Upper lobe of right lung (tissue), 1 donor: Measurements from ENCODE around the gene MARK1. TPM values are rescaled to one million over a fixed set of nuclear protein-coding genes. Genes with fewer than 3 reads are reported as not detected.

Source experiments
- ATAC-seq: fragments of 200-7000 bp; cut with Tn5 transposase; one replicate; pipeline ENCODE4 v1.9.1; 2020; ENCODE audit warnings: mild to moderate bottlenecking, moderate library complexity
- DNase-seq: peaks from one replicate; pipeline ENCODE4 v3.0.0-alpha.2; 2020
- H3K27ac ChIP-seq: fragments of 200-600 bp; one replicate; pipeline ENCODE4 v1.8.0; 2022
- H3K27me3 ChIP-seq: fragments of 200-600 bp; one replicate; pipeline ENCODE4 v1.8.0; 2022; ENCODE audit warnings: mild to moderate bottlenecking
- H3K36me3 ChIP-seq: fragments of 200-600 bp; one replicate; pipeline ENCODE4 v1.8.0; 2022
- H3K4me1 ChIP-seq: fragments of 200-600 bp; one replicate; pipeline ENCODE4 v1.8.0; 2022
- H3K4me3 ChIP-seq: fragments of 200-600 bp; one replicate; pipeline ENCODE4 v1.8.0; 2022; ENCODE audit warnings: mild to moderate bottlenecking
- H3K9me3 ChIP-seq: fragments of 200-600 bp; one replicate; pipeline ENCODE4 v1.8.0; 2022
- CTCF ChIP-seq: fragments of 200-600 bp; IDR thresholded peaks from one replicate; pipeline ENCODE4 v1.8.0; 2022; ENCODE audit warnings: antibody characterized with exemption
- intact Hi-C: fragments of 100-400 bp; cut with DNase I; formaldehyde crosslinking; loops from one replicate; pipeline ENCODE4 v1.11.0; 2022
- total RNA-seq: library from RNA; stranded (reverse); fragmentation: NEBNext Ultra II Directional; extraction: Animal tissue kit (Norgen Biotek cat#: 25700); gene quantifications from one replicate; pipeline ENCODE4 v1.2.1, GENCODE V29; 2021
- donor health status: DM: no; HTN: yes; CAD: no; lungs with severe emphysema.

The MARK1 gene
- total RNA-seq, 1 donor from 2014 or later, result 2.3 TPM

DNA sequence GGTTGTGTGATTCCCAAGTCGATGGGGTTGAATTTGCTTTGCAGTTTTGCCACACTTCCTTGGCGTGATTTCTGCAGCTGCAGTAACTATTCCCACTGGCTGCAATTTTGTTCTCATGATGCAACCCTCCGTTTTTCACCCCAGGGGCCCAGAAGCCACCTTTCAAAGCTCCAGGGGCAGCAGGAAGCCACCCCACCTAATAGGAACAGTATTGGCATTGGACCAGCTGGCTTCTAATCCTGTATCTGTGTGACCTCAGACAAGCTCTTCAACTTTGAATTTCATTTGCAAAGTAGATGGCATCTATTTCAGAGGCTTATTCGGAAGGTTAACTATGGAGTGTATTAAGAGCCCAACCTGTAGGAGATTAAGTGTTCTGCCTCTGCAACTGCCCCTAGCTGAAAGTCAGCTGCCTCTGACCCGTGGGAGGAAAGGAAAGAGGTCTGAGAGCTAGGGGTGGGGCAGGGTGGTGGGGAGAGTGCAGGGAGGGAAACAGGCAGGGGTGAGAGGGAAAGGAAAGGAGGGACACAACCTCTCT, 174.9 kb downstream of the MARK1 start:
- Histone ChIP-seq H3K4me1 (no peaks in the 10 kb centered on the region), H3K27ac (no peak overlapping the region), H3K9me3 (no peaks in the 10 kb centered on the region), H3K36me3 (no peaks in the 10 kb centered on the region), H3K4me3 (no peak overlapping the region), H3K27me3 (no peaks in the 10 kb centered on the region)
- no peak for TF ChIP-seq CTCF
- DNase-seq (no peak), ATAC-seq (no peak)
- intact Hi-C loops, result no loop called here

GRCh38 chr1:220703305-220703704, 175.4 kb downstream of the MARK1 start:
- ATAC-seq (no peak), DNase-seq (no peak)
- no peak overlapping the region for H3K4me3 ChIP-seq
- no peak overlapping the region for H3K27ac ChIP-seq
- intact Hi-C loops, result no loop called here
- H3K9me3 ChIP-seq, result no peaks in the 10 kb centered on the region
- no peaks in the 10 kb centered on the region for H3K27me3 ChIP-seq
- no peaks in the 10 kb centered on the region for H3K4me1 ChIP-seq
- H3K36me3 ChIP-seq, result no peaks in the 10 kb centered on the region
- TF ChIP-seq CTCF, result no peak

DNA sequence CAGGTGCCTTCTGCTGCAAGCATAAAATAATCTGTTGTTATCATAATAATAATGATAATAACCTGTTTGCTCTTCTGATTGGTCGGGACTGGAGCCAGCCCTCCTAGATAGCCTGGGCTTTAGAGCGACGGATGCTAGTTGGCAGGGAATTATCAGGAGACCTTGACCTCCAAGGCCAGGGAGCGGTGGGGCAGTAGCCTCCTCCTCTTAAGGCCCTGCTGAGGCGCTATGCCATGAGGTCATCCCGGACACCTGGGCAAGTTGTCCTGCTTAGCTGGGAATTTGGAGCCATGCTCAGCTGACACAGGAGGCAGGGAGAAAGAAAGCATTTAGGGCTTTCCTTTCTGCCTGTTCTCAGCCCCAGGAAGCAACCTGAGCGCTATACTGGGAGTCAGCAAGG, 177.8 kb downstream of the MARK1 start:
- Histone ChIP-seq H3K27me3 (no peaks in the 10 kb centered on the region), H3K36me3 (no peaks in the 10 kb centered on the region), H3K9me3 (no peaks in the 10 kb centered on the region), H3K27ac (no peak overlapping the region), H3K4me3 (no peak overlapping the region), H3K4me1 (no peaks in the 10 kb centered on the region)
- intact Hi-C loops, result no loop called here
- ATAC-seq (no peak), DNase-seq (no peak)
- TF ChIP-seq CTCF, result no peak

GRCh38 chr1:220706480-220706879, 178.5 kb downstream of the MARK1 start:
- DNase-seq, result no peak
- Histone ChIP-seq H3K27me3 (no peaks in the 10 kb centered on the region), H3K4me3 (no peak overlapping the region), H3K9me3 (no peaks in the 10 kb centered on the region), H3K4me1 (no peaks in the 10 kb centered on the region), H3K27ac (no peak overlapping the region), H3K36me3 (no peaks in the 10 kb centered on the region)
- intact Hi-C loops, result no loop called here
- no peak for ATAC-seq
- no peak for TF ChIP-seq CTCF

GRCh38 chr1:220707160-220707559, 179.2 kb downstream of the MARK1 start:
- ATAC-seq (peak; percentile 11), DNase-seq (no peak)
- TF ChIP-seq CTCF, result no peak
- no peaks in the 10 kb centered on the region for H3K4me1 ChIP-seq
- H3K27me3 ChIP-seq, result no peaks in the 10 kb centered on the region
- no peaks in the 10 kb centered on the region for H3K36me3 ChIP-seq
- no peak overlapping the region for H3K27ac ChIP-seq
- intact Hi-C loops, result no loop called here
- no peak overlapping the region for H3K4me3 ChIP-seq
- H3K9me3 ChIP-seq, result no peaks in the 10 kb centered on the region

- Histone ChIP-seq H3K4me3 (no peak overlapping the region), H3K4me1 (no peaks in the 10 kb centered on the region), H3K36me3 (no peaks in the 10 kb centered on the region), H3K27ac (no peak overlapping the region), H3K9me3 (no peaks in the 10 kb centered on the region), H3K27me3 (no peaks in the 10 kb centered on the region)
- no peak for DNase-seq
- intact Hi-C loops, result no loop called here
- no peak for TF ChIP-seq CTCF
- ATAC-seq, result no peak
These were observed 180.3 kb downstream of the MARK1 start for GRCh38 chr1:220708244-220708643.
